HepG2 (cell line): ENCODE data around the gene NTN3. TPM values are rescaled to one million over a fixed set of nuclear protein-coding genes. Genes with fewer than 3 reads are reported as not detected.

Experiments used
- CCDC6 ChIP-seq: sonication (generic); formaldehyde crosslinking; IDR thresholded peaks from 2 replicates; pipeline ENCODE4 v1.8.1; 2022; ENCODE audit warnings: mild to moderate bottlenecking, missing genetic modification reagents, moderate library complexity
- CSRNP2 ChIP-seq: sonication (generic); formaldehyde crosslinking; conservative IDR thresholded peaks from 2 replicates; pipeline ENCODE4 v1.8.0; 2022; ENCODE audit warnings: low read depth, missing genetic modification reagents
- FIP1L1 ChIP-seq: fragments of 200-400 bp; formaldehyde crosslinking; IDR thresholded peaks from 2 replicates; pipeline ENCODE4 v1.6.1; 2018; ENCODE audit warnings: low read depth, mild to moderate bottlenecking, low read length, moderate library complexity, borderline replicate concordance; ENCODE audit not compliant: insufficient read depth
- GATAD2A ChIP-seq: IDR thresholded peaks from 2 replicates; pipeline ENCODE4 v1.6.1; 2016
- GLMP ChIP-seq: sonication (generic); formaldehyde crosslinking; IDR thresholded peaks from 2 replicates; pipeline ENCODE4 v1.9.0; 2021; ENCODE audit warnings: missing genetic modification reagents, mild to moderate bottlenecking, borderline replicate concordance
- HES4 ChIP-seq: sonication (generic); formaldehyde crosslinking; IDR thresholded peaks from 2 replicates; pipeline ENCODE4 v1.9.0; 2021; ENCODE audit warnings: mild to moderate bottlenecking, missing genetic modification reagents, borderline replicate concordance
- HIC2 ChIP-seq: sonication (generic); formaldehyde crosslinking; IDR thresholded peaks from 2 replicates; pipeline ENCODE4 v1.9.0; 2022; ENCODE audit warnings: low read depth, missing genetic modification reagents
- LRRFIP1 ChIP-seq: sonication (generic); formaldehyde crosslinking; conservative IDR thresholded peaks from 2 replicates; pipeline ENCODE4 v1.4.0; 2020; ENCODE audit warnings: missing genetic modification reagents
- POLR2G ChIP-seq: fragments of 200-400 bp; formaldehyde crosslinking; IDR thresholded peaks from 2 replicates; pipeline ENCODE4 v1.6.1; 2018; ENCODE audit warnings: mild to moderate bottlenecking, low read depth, low read length, moderate library complexity
- REPIN1 ChIP-seq: sonication (generic); formaldehyde crosslinking; IDR thresholded peaks from 2 replicates; pipeline ENCODE4 v1.8.0; 2022; ENCODE audit warnings: missing genetic modification reagents, low read depth, mild to moderate bottlenecking, borderline replicate concordance
- RFX1 ChIP-seq: fragments of 450-650 bp; IDR thresholded peaks from 2 replicates; pipeline ENCODE4 v1.6.1; 2017
- TOE1 ChIP-seq: sonication (generic); formaldehyde crosslinking; IDR thresholded peaks from 2 replicates; pipeline ENCODE4 v1.4.0; 2020; ENCODE audit warnings: mild to moderate bottlenecking, missing genetic modification reagents
- TSC22D2 ChIP-seq: sonication (generic); formaldehyde crosslinking; IDR thresholded peaks from 2 replicates; pipeline ENCODE4 v1.5.1; 2020; ENCODE audit warnings: missing genetic modification reagents, mild to moderate bottlenecking, borderline replicate concordance
- ZBTB10 ChIP-seq: sonication (generic); formaldehyde crosslinking; IDR thresholded peaks from 2 replicates; pipeline ENCODE4 v1.4.0; 2020; ENCODE audit warnings: missing genetic modification reagents, borderline replicate concordance
- ZFP36L1 ChIP-seq: sonication (generic); formaldehyde crosslinking; IDR thresholded peaks from 2 replicates; pipeline ENCODE4 v1.8.0; 2022; ENCODE audit warnings: mild to moderate bottlenecking, missing genetic modification reagents, moderate library complexity
- ZNF572 ChIP-seq: sonication (generic); formaldehyde crosslinking; IDR thresholded peaks from 2 replicates; pipeline ENCODE4 v1.5.1; 2020; ENCODE audit warnings: mild to moderate bottlenecking, missing genetic modification reagents
- ZNF605 ChIP-seq: sonication (generic); formaldehyde crosslinking; IDR thresholded peaks from 2 replicates; pipeline ENCODE4 v1.8.0; 2022; ENCODE audit warnings: mild to moderate bottlenecking, missing genetic modification reagents
- ZNF672 ChIP-seq: sonication (generic); formaldehyde crosslinking; IDR thresholded peaks from 2 replicates; pipeline ENCODE4 v1.8.1; 2022; ENCODE audit warnings: missing genetic modification reagents
- ZNF83 ChIP-seq: sonication (generic); formaldehyde crosslinking; IDR thresholded peaks from 2 replicates; pipeline ENCODE4 v1.4.0; 2020; ENCODE audit warnings: missing genetic modification reagents, mild to moderate bottlenecking, borderline replicate concordance
- ZNF839 ChIP-seq: sonication (generic); formaldehyde crosslinking; IDR thresholded peaks from 2 replicates; pipeline ENCODE4 v1.4.0; 2020; ENCODE audit warnings: missing genetic modification reagents, mild to moderate bottlenecking, borderline replicate concordance
- polyA plus RNA-seq, 8 experiments: library from polyadenylated mRNA; depleted of rRNA in 3 of 8; stranded (reverse) in 7 of 8; unstranded in 1 of 8; fragments of >200 nt; fragmentation: Illumina TruSeq in 4 of 8; extraction: Trizol in 4 of 8; gene quantifications; 2 replicates each; pipeline versions ENCODE4 v1.2.1 to v1.2.3, GENCODE V29; 2011 to 2016; ENCODE audit warnings: low read depth in 4 of 8, missing spikeins in 1 of 8, mixed read lengths in 1 of 8; ENCODE audit not compliant: insufficient read depth in 1 of 8
- total RNA-seq, 5 experiments: library from RNA; depleted of rRNA; stranded (reverse); fragments of >200 nt; fragmentation: Illumina TruSeq; extraction: Trizol; gene quantifications; 2 replicates each; pipeline ENCODE4 v1.2.3, GENCODE V29; 2016; ENCODE audit warnings: low read depth in 1 of 5

The NTN3 gene
- total and polyA plus RNA-seq, 2 of the 13 experiments (the other 11 are each of a cell fraction or from before 2014, with no cell fraction given): 0.09 to 0.20 TPM

GRCh38 chr16:2520097-2520783 lies 49.1 kb downstream of the NTN3 start, which contains the start of gene AMDHD2 (continued):
- no peak for TF ChIP-seq LRRFIP1
- no peak for TF ChIP-seq ZNF839 (CRISPR knock-in tag)
- TF ChIP-seq GLMP: no peak
- no peak; the same call in 1 of the 2 replicates for TF ChIP-seq TOE1 (CRISPR knock-in tag)
- no peak for TF ChIP-seq FIP1L1
- no peak for TF ChIP-seq ZNF672
- no peak for TF ChIP-seq CSRNP2 (CRISPR knock-in tag)
- no peak for TF ChIP-seq RFX1
- TF ChIP-seq POLR2G: peak; percentile 83
- no peak for TF ChIP-seq REPIN1 (CRISPR knock-in tag)
- no peak for TF ChIP-seq TSC22D2 (CRISPR knock-in tag)
- no peak for TF ChIP-seq ZNF605 (CRISPR knock-in tag)
- no peak for TF ChIP-seq ZBTB10
- TF ChIP-seq GATAD2A: no peak
- TF ChIP-seq ZNF83 (CRISPR knock-in tag): no peak
- peak; percentile 66; the same call in 1 of the 2 replicates for TF ChIP-seq CCDC6
- no peak for TF ChIP-seq HES4 (CRISPR knock-in tag)
- no peak for TF ChIP-seq ZNF572 (CRISPR knock-in tag)
- no peak for TF ChIP-seq HIC2 (CRISPR knock-in tag)
- no peak for TF ChIP-seq ZFP36L1
